Caco-2 (cell line): ENCODE measurements around the gene LTB4R2. TPM values are rescaled to one million over a fixed set of nuclear protein-coding genes. Genes with fewer than 3 reads are reported as not detected.
A peak's percentile ranks its signal among the peaks of the same experiment; 100 is the strongest.

ENCODE experiments used
- BruUV-seq: library from RNA; stranded (reverse); fragments of 400-500 nt; replicated peaks from 2 replicates; lab custom pipeline; 2021; lab: Mats Ljungman, UMichigan
- CTCF ChIA-PET: fragments of 300-600 bp; sonication (Branson Sonifier 250); formaldehyde crosslinking; loops from one replicate; lab custom pipeline; 2022; ENCODE audit warnings: antibody characterized with exemption; lab: Charles Lee
- POLR2A ChIA-PET: fragments of 300-600 bp; sonication (Branson Sonifier 250); formaldehyde crosslinking; loops from one replicate; lab custom pipeline; 2022; ENCODE audit warnings: antibody characterized with exemption; lab: Charles Lee
- DNase-seq, 2 experiments: peaks; one replicate each; pipeline versions ENCODE4 v3.0.0 to v3.0.0-alpha.2; 2020 to 2022
- H3K27me3 ChIP-seq: replicated peaks from 2 replicates; pipeline ENCODE4 v1.6.0; 2011; ENCODE audit warnings: low read length; ENCODE audit not compliant: control insufficient read depth, insufficient read depth
- H3K36me3 ChIP-seq: 2 replicates; pipeline ENCODE4 v1.5.1; 2011; ENCODE audit warnings: low read length; ENCODE audit not compliant: control insufficient read depth, insufficient read depth
- H3K4me1 ChIP-seq: fragments of 250-450 bp; sonication (Bioruptor Pico); 2 replicates; pipeline ENCODE4 v1.5.1; 2020; ENCODE audit warnings: mild to moderate bottlenecking
- H3K4me3 ChIP-seq: 2 replicates; pipeline ENCODE4 v1.5.1; 2011; ENCODE audit warnings: low read depth, mild to moderate bottlenecking, control low read depth, low read length
- H3K9me3 ChIP-seq: fragments of 250-450 bp; sonication (Bioruptor Pico); 2 replicates; pipeline ENCODE4 v1.5.1; 2020; ENCODE audit warnings: mild to moderate bottlenecking, moderate library complexity
- H3K27ac Mint-ChIP-seq: one replicate; pipeline ENCODE4 v1.8.0; 2022; ENCODE audit warnings: mixed read lengths; ENCODE audit not compliant: unreplicated experiment
- H3K27me3 Mint-ChIP-seq: one replicate; pipeline ENCODE4 v1.8.0; 2022; ENCODE audit warnings: mixed read lengths; ENCODE audit not compliant: insufficient read depth, unreplicated experiment
- H3K36me3 Mint-ChIP-seq: one replicate; pipeline ENCODE4 v1.8.0; 2022; ENCODE audit warnings: mild to moderate bottlenecking, mixed read lengths; ENCODE audit not compliant: insufficient read depth, unreplicated experiment
- H3K4me1 Mint-ChIP-seq: one replicate; pipeline ENCODE4 v1.8.0; 2022; ENCODE audit warnings: low read depth, mixed read lengths; ENCODE audit not compliant: unreplicated experiment
- H3K4me3 Mint-ChIP-seq: one replicate; pipeline ENCODE4 v1.8.0; 2022; ENCODE audit warnings: mild to moderate bottlenecking, moderate library complexity, mixed read lengths; ENCODE audit not compliant: unreplicated experiment
- H3K9me3 Mint-ChIP-seq: one replicate; pipeline ENCODE4 v1.8.0; 2022; ENCODE audit warnings: mixed read lengths; ENCODE audit not compliant: unreplicated experiment
- CTCF ChIP-seq, 2 experiments: fragments of 200-600 bp in 1 of 2; IDR thresholded peaks; 1 replicate in 1 of 2; 2 replicates in 1 of 2; pipeline versions ENCODE4 v1.5.1 to v1.8.0; 2011 to 2022; ENCODE audit warnings: antibody characterized with exemption in 1 of 2, control low read depth in 1 of 2, inconsistent platforms in 1 of 2, low read depth in 1 of 2, low read length in 1 of 2, mild to moderate bottlenecking in 1 of 2, moderate library complexity in 1 of 2; ENCODE audit not compliant: insufficient read depth in 1 of 2, severe bottlenecking in 1 of 2, unreplicated experiment in 1 of 2
- intact Hi-C: fragments of 100-400 bp; cut with micrococcal nuclease; formaldehyde crosslinking; loops from one replicate; pipeline ENCODE4 v1.10.0; 2022; ENCODE audit not compliant: unreplicated experiment
- total RNA-seq: library from RNA; stranded (reverse); gene quantifications from 2 replicates; pipeline ENCODE4 v1.2.3, GENCODE V29; 2022

LTB4R2 gene
- total RNA-seq, 1 experiment from 2014 or later = 10.3 TPM

- no TSS peak for BruUV-seq
- no peaks in the 10 kb centered on the region for H3K36me3 ChIP-seq
- H3K4me1 ChIP-seq = peaks cover 14% of the 10 kb centered on the region
- no peak overlapping the region for H3K4me3 Mint-ChIP-seq
- no peaks in the 10 kb centered on the region for H3K9me3 ChIP-seq
- peaks cover under 1% of the 10 kb centered on the region for H3K36me3 Mint-ChIP-seq
- no peaks in the 10 kb centered on the region; the same call in 1 of the 2 replicates for H3K27me3 ChIP-seq
- DNase-seq = no peak
- ChIA-PET POLR2A (interaction anchor here (0.8 kb wide), 1 partner anchor 104 kb away, joined by 5 read pairs; no protein-coding TSS in a partner anchor), CTCF (interaction anchor here (1.7 kb wide), 1 partner anchor 94 kb away, joined by 6 read pairs; no protein-coding TSS in a partner anchor)
- intact Hi-C loops = no loop called here
- no peaks in the 10 kb centered on the region for H3K4me1 Mint-ChIP-seq
- no peak for TF ChIP-seq CTCF (IDR thresholded peaks at IDR 0.05; ENCODE audit: insufficient read depth in 1 of 2, low read depth in 1 of 2, low read length in 1 of 2, severe bottlenecking in 1 of 2, unreplicated experiment in 1 of 2)
- H3K27me3 Mint-ChIP-seq = peaks cover 3% of the 10 kb centered on the region
- H3K9me3 Mint-ChIP-seq = no peaks in the 10 kb centered on the region
- H3K4me3 ChIP-seq = no peak overlapping the region
- no peak overlapping the region for H3K27ac Mint-ChIP-seq
Observed at GRCh38 chr14:24337824-24338175, 27.9 kb downstream of the LTB4R2 start.

GRCh38 chr14:24338843-24339242 lies 28.9 kb downstream of the LTB4R2 start:
- H3K4me1 ChIP-seq = 0 out of 2 replicates have a peak, but pooled peaks cover 7% of the 10 kb centered on the region
- no peaks in the 10 kb centered on the region for H3K36me3 ChIP-seq
- H3K4me1 Mint-ChIP-seq = peaks cover 2% of the 10 kb centered on the region
- TF ChIP-seq CTCF (IDR thresholded peaks at IDR 0.05; ENCODE audit: insufficient read depth in 1 of 2, low read depth in 1 of 2, low read length in 1 of 2, severe bottlenecking in 1 of 2, unreplicated experiment in 1 of 2) = no peak
- intact Hi-C loops = no loop called here
- peaks cover 3% of the 10 kb centered on the region for H3K27me3 Mint-ChIP-seq
- H3K9me3 ChIP-seq = no peaks in the 10 kb centered on the region
- H3K36me3 Mint-ChIP-seq = no peaks in the 10 kb centered on the region
- DNase-seq = no peak
- H3K4me3 Mint-ChIP-seq = no peak overlapping the region
- no peaks in the 10 kb centered on the region for H3K9me3 Mint-ChIP-seq
- no TSS peak for BruUV-seq
- no peak overlapping the region for H3K4me3 ChIP-seq
- no peaks in the 10 kb centered on the region; the same call in 1 of the 2 replicates for H3K27me3 ChIP-seq
- POLR2A ChIA-PET = no interaction called here
- H3K27ac Mint-ChIP-seq = no peak overlapping the region
- CTCF ChIA-PET = interaction anchor here (1.7 kb wide), 1 partner anchor 93 kb away, joined by 6 read pairs; no protein-coding TSS in a partner anchor

- Histone ChIP-seq H3K4me1 (0 out of 2 replicates have a peak, but pooled peaks cover 7% of the 10 kb centered on the region), H3K27me3 (no peaks in the 10 kb centered on the region; the same call in 1 of the 2 replicates), H3K4me3 (peak within 1 kb of the TSS; percentile 37), H3K9me3 (no peaks in the 10 kb centered on the region), H3K36me3 (no peaks in the 10 kb centered on the region)
- no peak for TF ChIP-seq CTCF (IDR thresholded peaks at IDR 0.05; ENCODE audit: insufficient read depth in 1 of 2, low read depth in 1 of 2, low read length in 1 of 2, severe bottlenecking in 1 of 2, unreplicated experiment in 1 of 2)
- H3K27ac Mint-ChIP-seq = no peak within 1 kb of the TSS
- no peaks in the 10 kb centered on the region for H3K9me3 Mint-ChIP-seq
- peak within 1 kb of the TSS; percentile 60 for H3K4me3 Mint-ChIP-seq
- CTCF ChIA-PET = interaction anchor here (0.7 to 1.7 kb wide), 2 partner anchors 92 kb away, joined by 4 to 6 read pairs; no protein-coding TSS in a partner anchor
- intact Hi-C loops = no loop called here
- POLR2A ChIA-PET = no interaction called here
- H3K4me1 Mint-ChIP-seq = peaks cover 6% of the 10 kb centered on the region
- no peaks in the 10 kb centered on the region for H3K36me3 Mint-ChIP-seq
- BruUV-seq = no TSS peak
- H3K27me3 Mint-ChIP-seq = peaks cover 3% of the 10 kb centered on the region
- DNase-seq = no peak
Observed at GRCh38 chr14:24339284-24340151, 29.6 kb downstream of the LTB4R2 start, which contains the start of gene RIPK3. TSS of gene RIPK3 (minus strand) at chr14:24339991. CDS start at chr14:24339826, 165 bp downstream.
